Upper lobe of left lung (tissue), 6 donors: ENCODE data around the gene MYBL2. TPM values are rescaled to one million over a fixed set of nuclear protein-coding genes. Genes with fewer than 3 reads are reported as not detected.
A peak's percentile ranks its signal among the peaks of the same experiment; 100 is the strongest.

Experiments used
- ATAC-seq, 2 donors: fragments of 200-7000 bp; cut with Tn5 transposase; one replicate each; pipeline ENCODE4 v1.9.1; 2022; ENCODE audit warnings: mild to moderate bottlenecking in 2 of 2, moderate library complexity in 2 of 2; ENCODE audit not compliant: low FRiP score in 2 of 2
- DNase-seq, 2 donors: peaks; one replicate each; pipeline ENCODE4 v3.0.0-alpha.2; 2019 to 2020
- H3K27ac ChIP-seq, 4 donors: fragments of 200-600 bp; sonication (generic); one replicate each; pipeline ENCODE4 v1.5.1; 2016 to 2019
- H3K27me3 ChIP-seq, 4 donors: fragments of 200-600 bp; sonication (generic); one replicate each; pipeline ENCODE4 v1.5.1; 2017 to 2019
- H3K36me3 ChIP-seq, 4 donors: fragments of 200-600 bp; sonication (generic); one replicate each; pipeline ENCODE4 v1.5.1; 2016 to 2019
- H3K4me1 ChIP-seq, 4 donors: fragments of 200-600 bp; sonication (generic); one replicate each; pipeline ENCODE4 v1.5.1; 2018 to 2019
- H3K4me3 ChIP-seq, 4 donors: fragments of 200-600 bp; sonication (generic); one replicate each; pipeline ENCODE4 v1.5.1; 2017 to 2019; ENCODE audit warnings: mild to moderate bottlenecking in 2 of 4, moderate library complexity in 1 of 4
- H3K9me3 ChIP-seq, 4 donors: fragments of 200-600 bp; sonication (generic); one replicate each; pipeline ENCODE4 v1.5.1; 2018 to 2019
- CTCF ChIP-seq, 6 experiments: fragments of 450-650 bp in 4 of 6; fragments of 200-600 bp in 2 of 6; sonication (generic) in 2 of 6; IDR thresholded peaks; one replicate each; pipeline ENCODE4 v1.5.1; 2016 to 2019; ENCODE audit warnings: antibody characterized with exemption in 6 of 6
- EP300 ChIP-seq, 4 donors: sonication (generic); formaldehyde crosslinking; IDR thresholded peaks; one replicate each; pipeline ENCODE4 v1.5.1; 2017; ENCODE audit warnings: antibody characterized with exemption in 4 of 4, control low read depth in 2 of 4
- POLR2A ChIP-seq, 4 donors: fragments of 450-650 bp; IDR thresholded peaks; one replicate each; pipeline ENCODE4 v1.5.1; 2016 to 2017; ENCODE audit warnings: antibody characterized with exemption in 4 of 4, mild to moderate bottlenecking in 2 of 4
- POLR2AphosphoS5 ChIP-seq, 2 donors: sonication (generic); formaldehyde crosslinking; IDR thresholded peaks; one replicate each; pipeline ENCODE4 v1.5.1; 2017; ENCODE audit warnings: antibody characterized with exemption in 2 of 2
- WGBS, 2 donors: methylation state at CpG; one replicate each; pipeline ENCODE4 v1.1.5; 2017 to 2018; 5-methylcytosine and 5-hydroxymethylcytosine counted together
- total RNA-seq, 6 donors: library from RNA; depleted of rRNA in 4 of 6; stranded (reverse); fragments of >200 nt in 4 of 6; gene quantifications; one replicate each; pipeline versions ENCODE4 v1.1.0 to v1.2.1, GENCODE V29; 2016 to 2021
- donor health status: DM: no; HTN: no; CAD: no; lungs with moderate emphysema.
- donor health status: DM: no; HTN: yes; CAD: no; lungs with severe emphysema.

MYBL2 gene
- total RNA-seq, 6 donors from 2014 or later, result under 0.01 to 3.5 (median 1.4) TPM

GRCh38 chr20:43711098-43711654 lies 44.3 kb downstream of the MYBL2 start:
- no peak overlapping the region for H3K27ac ChIP-seq
- no peaks in the 10 kb centered on the region for H3K4me1 ChIP-seq
- TF ChIP-seq CTCF (IDR thresholded peaks at IDR 0.05) (no peak), EP300 (IDR thresholded peaks at IDR 0.05) (no peak), POLR2AphosphoS5 (IDR thresholded peaks at IDR 0.05) (no peak), POLR2A (IDR thresholded peaks at IDR 0.05) (no peak)
- DNase-seq, result peak in 1 of 2 donors; percentile 69
- H3K36me3 ChIP-seq, result no peaks in the 10 kb centered on the region
- H3K4me3 ChIP-seq, result no peak overlapping the region
- no peaks in the 10 kb centered on the region for H3K9me3 ChIP-seq
- ATAC-seq, result no peak
- 91 to 96% methylated on average over 13 of the region's 15 CpGs for WGBS, 2 donors
- no peaks in the 10 kb centered on the region for H3K27me3 ChIP-seq

DNA sequence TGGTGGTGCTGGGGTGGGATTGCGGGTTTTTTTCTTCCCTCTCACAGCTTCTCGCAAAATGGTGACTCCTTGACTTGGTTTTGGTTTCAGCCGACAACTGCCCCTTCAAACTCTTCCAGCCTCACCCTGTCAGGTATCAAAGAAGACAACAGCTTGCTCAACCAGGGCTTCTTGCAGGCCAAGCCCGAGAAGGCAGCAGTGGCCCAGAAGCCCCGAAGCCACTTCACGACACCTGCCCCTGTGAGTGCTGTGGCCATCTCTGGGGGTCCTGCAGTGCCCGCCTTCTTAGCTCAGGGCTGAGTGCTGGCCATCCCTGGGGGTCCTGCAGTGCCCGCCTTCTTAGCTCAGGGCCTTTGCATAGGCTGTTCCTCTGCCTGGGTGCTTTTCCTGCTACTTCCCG lies 48.1 kb downstream of the MYBL2 start:
- H3K27ac ChIP-seq, result no peak overlapping the region
- H3K4me1 ChIP-seq, result no peaks in the 10 kb centered on the region
- 89 to 94% methylated on average over 7 to 9 of the region's 9 CpGs for WGBS, 2 donors
- no peaks in the 10 kb centered on the region for H3K27me3 ChIP-seq
- H3K4me3 ChIP-seq, result no peak overlapping the region
- TF ChIP-seq CTCF (IDR thresholded peaks at IDR 0.05), result no peak
- no peak for TF ChIP-seq POLR2A (IDR thresholded peaks at IDR 0.05)
- TF ChIP-seq EP300 (IDR thresholded peaks at IDR 0.05), result no peak
- no peak for TF ChIP-seq POLR2AphosphoS5 (IDR thresholded peaks at IDR 0.05)
- ATAC-seq (no peak), DNase-seq (no peak)
- no peaks in the 10 kb centered on the region for H3K9me3 ChIP-seq
- no peaks in the 10 kb centered on the region for H3K36me3 ChIP-seq

- no peak overlapping the region for H3K4me3 ChIP-seq
- no peaks in the 10 kb centered on the region for H3K27me3 ChIP-seq
- H3K27ac ChIP-seq, result no peak overlapping the region
- H3K4me1 ChIP-seq, result no peaks in the 10 kb centered on the region
- no peaks in the 10 kb centered on the region for H3K36me3 ChIP-seq
- no peaks in the 10 kb centered on the region for H3K9me3 ChIP-seq
- TF ChIP-seq POLR2A (IDR thresholded peaks at IDR 0.05), result no peak
- TF ChIP-seq CTCF (IDR thresholded peaks at IDR 0.05), result no peak
- TF ChIP-seq EP300 (IDR thresholded peaks at IDR 0.05), result no peak
- no peak for TF ChIP-seq POLR2AphosphoS5 (IDR thresholded peaks at IDR 0.05)
- 89 to 98% methylated on average over 6 of the region's 6 CpGs for WGBS, 2 donors
- no peak for ATAC-seq
- peak in 1 of 2 donors; percentile 45 for DNase-seq
Observed at GRCh38 chr20:43715511-43715910, 48.6 kb downstream of the MYBL2 start.

DNA sequence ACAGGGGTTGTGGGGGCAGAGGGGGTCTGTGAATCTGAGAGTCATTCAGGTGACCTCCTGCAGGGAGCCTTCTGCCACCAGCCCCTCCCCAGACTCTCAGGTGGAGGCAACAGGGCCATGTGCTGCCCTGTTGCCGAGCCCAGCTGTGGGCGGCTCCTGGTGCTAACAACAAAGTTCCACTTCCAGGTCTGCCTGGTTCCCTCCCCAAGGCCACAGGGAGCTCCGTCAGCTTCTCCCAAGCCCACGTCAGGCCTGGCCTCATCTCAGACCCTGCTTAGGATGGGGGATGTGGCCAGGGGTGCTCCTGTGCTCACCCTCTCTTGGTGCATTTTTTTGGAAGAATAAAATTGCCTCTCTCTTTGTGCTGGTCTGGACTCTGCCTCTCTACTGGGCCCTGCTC lies 49.2 kb downstream of the MYBL2 start:
- TF ChIP-seq POLR2AphosphoS5 (IDR thresholded peaks at IDR 0.05), result no peak
- no peak for TF ChIP-seq CTCF (IDR thresholded peaks at IDR 0.05)
- no peak for TF ChIP-seq EP300 (IDR thresholded peaks at IDR 0.05)
- no peak for TF ChIP-seq POLR2A (IDR thresholded peaks at IDR 0.05)
- DNase-seq, result no peak
- Histone ChIP-seq H3K27me3 (no peaks in the 10 kb centered on the region), H3K4me1 (no peaks in the 10 kb centered on the region), H3K27ac (no peak overlapping the region), H3K9me3 (no peaks in the 10 kb centered on the region), H3K36me3 (no peaks in the 10 kb centered on the region), H3K4me3 (no peak overlapping the region)
- no peak for ATAC-seq
- WGBS, 2 donors, result 100% methylated on average over 2 to 3 of the region's 4 CpGs
